Upper lobe of left lung (tissue), 6 donors: ENCODE data around the gene PCDHGB6. TPM values are rescaled to one million over a fixed set of nuclear protein-coding genes. Genes with fewer than 3 reads are reported as not detected.
"Not testable (repeated sequence)": the region's sequence is repeated elsewhere in the genome, so short reads cannot be mapped to it uniquely, and the experiment has no call there.

ENCODE experiments used
- ATAC-seq, 2 donors: fragments of 200-7000 bp; cut with Tn5 transposase; one replicate each; pipeline ENCODE4 v1.9.1; 2022; ENCODE audit warnings: mild to moderate bottlenecking in 2 of 2, moderate library complexity in 2 of 2; ENCODE audit not compliant: low FRiP score in 2 of 2
- DNase-seq, 2 donors: peaks; one replicate each; pipeline ENCODE4 v3.0.0-alpha.2; 2019 to 2020
- H3K27ac ChIP-seq, 4 donors: fragments of 200-600 bp; sonication (generic); one replicate each; pipeline ENCODE4 v1.5.1; 2016 to 2019
- H3K27me3 ChIP-seq, 4 donors: fragments of 200-600 bp; sonication (generic); one replicate each; pipeline ENCODE4 v1.5.1; 2017 to 2019
- H3K36me3 ChIP-seq, 4 donors: fragments of 200-600 bp; sonication (generic); one replicate each; pipeline ENCODE4 v1.5.1; 2016 to 2019
- H3K4me1 ChIP-seq, 4 donors: fragments of 200-600 bp; sonication (generic); one replicate each; pipeline ENCODE4 v1.5.1; 2018 to 2019
- H3K4me3 ChIP-seq, 4 donors: fragments of 200-600 bp; sonication (generic); one replicate each; pipeline ENCODE4 v1.5.1; 2017 to 2019; ENCODE audit warnings: mild to moderate bottlenecking in 2 of 4, moderate library complexity in 1 of 4
- H3K9me3 ChIP-seq, 4 donors: fragments of 200-600 bp; sonication (generic); one replicate each; pipeline ENCODE4 v1.5.1; 2018 to 2019
- CTCF ChIP-seq, 6 experiments: fragments of 450-650 bp in 4 of 6; fragments of 200-600 bp in 2 of 6; sonication (generic) in 2 of 6; IDR thresholded peaks; one replicate each; pipeline ENCODE4 v1.5.1; 2016 to 2019; ENCODE audit warnings: antibody characterized with exemption in 6 of 6
- EP300 ChIP-seq, 4 donors: sonication (generic); formaldehyde crosslinking; IDR thresholded peaks; one replicate each; pipeline ENCODE4 v1.5.1; 2017; ENCODE audit warnings: antibody characterized with exemption in 4 of 4, control low read depth in 2 of 4
- POLR2A ChIP-seq, 4 donors: fragments of 450-650 bp; IDR thresholded peaks; one replicate each; pipeline ENCODE4 v1.5.1; 2016 to 2017; ENCODE audit warnings: antibody characterized with exemption in 4 of 4, mild to moderate bottlenecking in 2 of 4
- POLR2AphosphoS5 ChIP-seq, 2 donors: sonication (generic); formaldehyde crosslinking; IDR thresholded peaks; one replicate each; pipeline ENCODE4 v1.5.1; 2017; ENCODE audit warnings: antibody characterized with exemption in 2 of 2
- WGBS, 2 donors: methylation state at CpG; one replicate each; pipeline ENCODE4 v1.1.5; 2017 to 2018; 5-methylcytosine and 5-hydroxymethylcytosine counted together
- total RNA-seq, 6 donors: library from RNA; depleted of rRNA in 4 of 6; stranded (reverse); fragments of >200 nt in 4 of 6; gene quantifications; one replicate each; pipeline versions ENCODE4 v1.1.0 to v1.2.1, GENCODE V29; 2016 to 2021
- donor health status: DM: no; HTN: no; CAD: no; lungs with moderate emphysema.
- donor health status: DM: no; HTN: yes; CAD: no; lungs with severe emphysema.

PCDHGB6 gene
- total RNA-seq, 6 donors from 2014 or later: 3.2 to 7.4 (median 6.3) TPM

- Histone ChIP-seq H3K4me1 (no peaks in the 10 kb centered on the region), H3K4me3 (no peak within 1 kb of the TSS), H3K36me3 (no peaks in the 10 kb centered on the region), H3K9me3 (peaks cover 31 to 87% (median 77%) of the 10 kb centered on the region in 4 donors), H3K27me3 (no peaks in the 10 kb centered on the region), H3K27ac (no peak within 1 kb of the TSS)
- WGBS, 2 donors: 30 to 39% methylated on average over 27 to 37 of the region's 38 CpGs
- DNase-seq (no peak), ATAC-seq (no peak)
- no peak for TF ChIP-seq CTCF (IDR thresholded peaks at IDR 0.05)
- TF ChIP-seq POLR2AphosphoS5 (IDR thresholded peaks at IDR 0.05): no peak
- no peak for TF ChIP-seq EP300 (IDR thresholded peaks at IDR 0.05)
These were observed 15.2 kb upstream of the PCDHGB6 start, which contains the start of gene PCDHGA8 for GRCh38 chr5:141392429-141393198. Gene PCDHGA8 (plus strand): TSS chr5:141392633. CDS start chr5:141392814, 181 bp downstream.

GRCh38 chr5:141393267-141393666 is 14.6 kb upstream of the PCDHGB6 start:
- no peaks in the 10 kb centered on the region for H3K27me3 ChIP-seq
- ATAC-seq (no peak), DNase-seq (no peak)
- no peak overlapping the region for H3K4me3 ChIP-seq
- H3K27ac ChIP-seq: no peak overlapping the region
- WGBS, 2 donors: 35 to 44% methylated on average over 16 to 19 of the region's 21 CpGs
- no peaks in the 10 kb centered on the region for H3K36me3 ChIP-seq
- H3K9me3 ChIP-seq: peaks cover 30 to 88% (median 78%) of the 10 kb centered on the region in 4 donors
- no peaks in the 10 kb centered on the region for H3K4me1 ChIP-seq
- TF ChIP-seq CTCF (IDR thresholded peaks at IDR 0.05) (no peak), EP300 (IDR thresholded peaks at IDR 0.05) (no peak), POLR2A (IDR thresholded peaks at IDR 0.05) (no peak), POLR2AphosphoS5 (IDR thresholded peaks at IDR 0.05) (no peak)

- 35 to 36% methylated on average over 17 to 32 of the region's 53 CpGs for WGBS, 2 donors
- not testable (repeated sequence) for ATAC-seq, H3K27ac ChIP-seq, H3K27me3 ChIP-seq, H3K4me3 ChIP-seq, H3K36me3 ChIP-seq, H3K4me1 ChIP-seq
- peak in 1 of 2 donors; percentile 68 for DNase-seq
- peaks cover 28 to 87% (median 78%) of the 10 kb centered on the region in 4 donors for H3K9me3 ChIP-seq
These were observed 13.2 kb upstream of the PCDHGB6 start for GRCh38 chr5:141394401-141395187.

- Histone ChIP-seq H3K9me3 (peaks cover 41 to 83% (median 76%) of the 10 kb centered on the region in 4 donors), H3K4me3 (peak within 1 kb of the TSS in 3 of 4 donors; percentile 33 to 43 (median 34))
- 6 to 13% methylated on average over 23 to 25 of the region's 43 CpGs for WGBS, 2 donors
- not testable (repeated sequence) for H3K27ac ChIP-seq, H3K27me3 ChIP-seq, H3K4me1 ChIP-seq, H3K36me3 ChIP-seq
- TF ChIP-seq CTCF (IDR thresholded peaks at IDR 0.05): peak in 5 of 6 experiments; percentile 19 to 57 (median 48)
- peak in 1 of 2 donors; percentile 47 for DNase-seq
- ATAC-seq: peak; percentile 80 to 87
These were observed 9.9 kb upstream of the PCDHGB6 start, which contains the start of gene PCDHGB5 for GRCh38 chr5:141397756-141398551. Gene PCDHGB5 (plus strand): TSS chr5:141397947. CDS start chr5:141398128, 181 bp downstream.

- H3K4me1 ChIP-seq: no peaks in the 10 kb centered on the region
- DNase-seq (no peak), ATAC-seq (no peak)
- TF ChIP-seq POLR2AphosphoS5 (IDR thresholded peaks at IDR 0.05) (no peak), POLR2A (IDR thresholded peaks at IDR 0.05) (no peak), CTCF (IDR thresholded peaks at IDR 0.05) (no peak), EP300 (IDR thresholded peaks at IDR 0.05) (no peak)
- H3K27me3 ChIP-seq: no peaks in the 10 kb centered on the region
- peaks cover 42 to 83% (median 76%) of the 10 kb centered on the region in 4 donors for H3K9me3 ChIP-seq
- no peak overlapping the region for H3K27ac ChIP-seq
- WGBS, 2 donors: 33 to 37% methylated on average over 8 to 15 of the region's 15 CpGs
- no peaks in the 10 kb centered on the region for H3K36me3 ChIP-seq
- H3K4me3 ChIP-seq: no peak overlapping the region
These were observed 9.2 kb upstream of the PCDHGB6 start for GRCh38 chr5:141398608-141399007.
